Immature natural killer cell (primary cell): Measurements from ENCODE around the gene CLDN11. TPM values are rescaled to one million over a fixed set of nuclear protein-coding genes. Genes with fewer than 3 reads are reported as not detected.

Experiments used
- DNase-seq, 3 donors: peaks; one replicate each; pipeline ENCODE4 v3.0.0; 2022; ENCODE audit warnings: mixed read lengths in 1 of 3
- H3K27ac Mint-ChIP-seq, 6 donors: one replicate each; pipeline ENCODE4 v1.8.0; 2020; ENCODE audit warnings: mixed read lengths in 6 of 6, mild to moderate bottlenecking in 5 of 6, inconsistent platforms in 4 of 6, moderate library complexity in 3 of 6
- H3K27me3 Mint-ChIP-seq, 3 donors: one replicate each; pipeline ENCODE4 v1.8.0; 2020 to 2021; ENCODE audit warnings: low read depth in 3 of 3, mild to moderate bottlenecking in 3 of 3, mixed read lengths in 3 of 3, moderate library complexity in 3 of 3, inconsistent platforms in 1 of 3
- H3K36me3 Mint-ChIP-seq, 3 donors: one replicate each; pipeline ENCODE4 v1.8.0; 2020; ENCODE audit warnings: mixed read lengths in 3 of 3, inconsistent platforms in 2 of 3, mild to moderate bottlenecking in 2 of 3
- H3K4me1 Mint-ChIP-seq, 2 donors: one replicate each; pipeline ENCODE4 v1.8.0; 2020; ENCODE audit warnings: inconsistent platforms in 2 of 2, mild to moderate bottlenecking in 2 of 2, mixed read lengths in 2 of 2, moderate library complexity in 1 of 2
- H3K4me3 Mint-ChIP-seq, 5 donors: one replicate each; pipeline ENCODE4 v1.8.0; 2020; ENCODE audit warnings: mild to moderate bottlenecking in 5 of 5, mixed read lengths in 5 of 5, inconsistent platforms in 3 of 5, moderate library complexity in 3 of 5
- H3K9me3 Mint-ChIP-seq, 6 donors: one replicate each; pipeline ENCODE4 v1.8.0; 2020; ENCODE audit warnings: mild to moderate bottlenecking in 6 of 6, mixed read lengths in 6 of 6, inconsistent platforms in 4 of 6, moderate library complexity in 3 of 6
- polyA plus RNA-seq, 3 donors: library from polyadenylated mRNA; unstranded; fragments of 300-500 nt; fragmentation: Illumina TruSeq; gene quantifications; one replicate each; pipeline ENCODE4 v1.2.3, GENCODE V29; 2021

Gene CLDN11
- polyA plus RNA-seq, 3 donors from 2014 or later: not detected

GRCh38 chr3:170469151-170470062, 50.7 kb downstream of the CLDN11 start:
- Mint-ChIP-seq H3K36me3 (no peaks in the 10 kb centered on the region), H3K4me3 (no peak overlapping the region), H3K27me3 (peaks cover 0 to 7% (median 4%) of the 10 kb centered on the region in 3 donors), H3K27ac (no peak overlapping the region), H3K9me3 (no peaks in the 10 kb centered on the region), H3K4me1 (no peaks in the 10 kb centered on the region)
- DNase-seq: no peak

GRCh38 chr3:170470063-170471016, 51.7 kb downstream of the CLDN11 start:
- Mint-ChIP-seq H3K4me1 (no peaks in the 10 kb centered on the region), H3K36me3 (no peaks in the 10 kb centered on the region), H3K9me3 (no peaks in the 10 kb centered on the region), H3K27ac (no peak overlapping the region), H3K4me3 (no peak overlapping the region), H3K27me3 (peaks cover 0 to 6% (median 4%) of the 10 kb centered on the region in 3 donors)
- DNase-seq: no peak

- H3K4me3 Mint-ChIP-seq: no peak overlapping the region
- H3K36me3 Mint-ChIP-seq: no peaks in the 10 kb centered on the region
- H3K27me3 Mint-ChIP-seq: peaks cover 0 to 6% (median 4%) of the 10 kb centered on the region in 3 donors
- no peak overlapping the region for H3K27ac Mint-ChIP-seq
- DNase-seq: no peak
- H3K9me3 Mint-ChIP-seq: no peaks in the 10 kb centered on the region
- H3K4me1 Mint-ChIP-seq: no peaks in the 10 kb centered on the region
Measured at GRCh38 chr3:170471149-170471548, 52.5 kb downstream of the CLDN11 start.

GRCh38 chr3:170473358-170473757, 54.7 kb downstream of the CLDN11 start:
- no peaks in the 10 kb centered on the region for H3K36me3 Mint-ChIP-seq
- H3K4me3 Mint-ChIP-seq: no peak overlapping the region
- H3K27me3 Mint-ChIP-seq: peaks cover 1 to 6% (median 6%) of the 10 kb centered on the region in 3 donors
- DNase-seq: no peak
- no peaks in the 10 kb centered on the region for H3K4me1 Mint-ChIP-seq
- H3K27ac Mint-ChIP-seq: no peak overlapping the region
- no peaks in the 10 kb centered on the region for H3K9me3 Mint-ChIP-seq

DNA sequence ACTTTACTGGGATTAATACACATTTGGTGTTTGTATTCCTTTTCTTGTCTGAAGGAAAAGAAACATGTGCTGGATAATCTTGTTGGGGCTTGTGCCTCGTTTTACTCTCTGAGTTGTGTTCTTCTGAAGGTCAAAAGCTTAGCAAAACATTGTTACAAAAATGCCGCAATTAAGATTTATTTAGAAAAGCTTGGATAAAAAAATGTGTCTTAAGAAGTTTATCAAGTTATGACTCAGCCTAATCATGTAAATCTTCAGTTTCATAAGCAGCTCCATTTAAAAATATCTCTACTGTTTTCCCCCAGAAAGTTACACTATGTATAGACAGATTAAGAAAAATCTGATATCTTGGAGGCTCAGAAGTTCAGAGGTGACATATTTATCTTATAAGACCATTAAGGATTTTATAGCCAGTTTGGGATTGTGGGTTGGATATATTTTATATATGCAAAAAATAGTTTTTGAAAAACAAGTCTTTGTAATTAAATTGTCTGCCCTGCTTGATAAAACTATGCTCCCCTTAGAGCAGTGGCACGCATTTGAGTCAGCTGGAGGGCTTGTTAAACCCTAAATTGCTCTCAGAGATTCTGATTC, 56.5 kb downstream of the CLDN11 start:
- Mint-ChIP-seq H3K36me3 (no peaks in the 10 kb centered on the region), H3K9me3 (no peaks in the 10 kb centered on the region), H3K27me3 (peaks cover 1 to 6% (median 5%) of the 10 kb centered on the region in 3 donors), H3K27ac (no peak overlapping the region), H3K4me1 (no peaks in the 10 kb centered on the region), H3K4me3 (no peak overlapping the region)
- DNase-seq: no peak

- no peak for DNase-seq
- no peak overlapping the region for H3K27ac Mint-ChIP-seq
- H3K27me3 Mint-ChIP-seq: peaks cover 1 to 6% (median 2%) of the 10 kb centered on the region in 3 donors
- no peak overlapping the region for H3K4me3 Mint-ChIP-seq
- no peaks in the 10 kb centered on the region for H3K4me1 Mint-ChIP-seq
- H3K36me3 Mint-ChIP-seq: no peaks in the 10 kb centered on the region
- no peaks in the 10 kb centered on the region for H3K9me3 Mint-ChIP-seq
Measured at GRCh38 chr3:170476291-170476690, 57.6 kb downstream of the CLDN11 start.

- H3K4me1 Mint-ChIP-seq: no peaks in the 10 kb centered on the region
- no peaks in the 10 kb centered on the region for H3K9me3 Mint-ChIP-seq
- no peak overlapping the region for H3K27ac Mint-ChIP-seq
- peaks cover 1 to 3% (median 2%) of the 10 kb centered on the region in 3 donors for H3K27me3 Mint-ChIP-seq
- no peak overlapping the region for H3K4me3 Mint-ChIP-seq
- no peak for DNase-seq
- H3K36me3 Mint-ChIP-seq: no peaks in the 10 kb centered on the region
Measured at GRCh38 chr3:170477395-170477794, 58.7 kb downstream of the CLDN11 start.

DNA sequence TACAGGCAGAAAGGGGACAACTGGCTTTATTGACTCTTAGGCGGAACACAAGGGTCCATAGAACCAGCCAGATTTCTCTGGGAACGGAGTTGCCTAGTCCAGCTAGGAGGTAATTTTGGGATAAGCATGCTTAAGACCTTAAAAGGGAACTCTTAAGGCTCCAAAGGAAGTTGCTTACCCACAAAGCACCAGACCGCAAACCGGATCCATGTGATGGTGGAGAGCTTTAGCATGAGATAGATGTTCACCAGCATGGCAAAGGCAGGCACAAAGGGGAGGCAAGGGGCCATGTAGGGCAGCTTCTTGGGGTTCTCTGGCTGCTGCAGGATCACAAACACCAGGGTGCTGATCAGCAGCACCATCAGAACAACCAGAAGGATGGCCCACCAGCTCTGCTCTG, 61.4 kb downstream of the CLDN11 start:
- Mint-ChIP-seq H3K27me3 (peaks cover 0 to 4% (median 2%) of the 10 kb centered on the region in 3 donors), H3K36me3 (no peaks in the 10 kb centered on the region)
- no peak for DNase-seq

GRCh38 chr3:170482199-170482598, 63.5 kb downstream of the CLDN11 start:
- H3K27ac Mint-ChIP-seq: no peak overlapping the region
- no peaks in the 10 kb centered on the region for H3K9me3 Mint-ChIP-seq
- H3K4me1 Mint-ChIP-seq: no peaks in the 10 kb centered on the region
- no peak overlapping the region for H3K4me3 Mint-ChIP-seq
- DNase-seq: no peak
- peaks cover 0 to 12% (median 2%) of the 10 kb centered on the region in 3 donors for H3K27me3 Mint-ChIP-seq
- no peaks in the 10 kb centered on the region for H3K36me3 Mint-ChIP-seq

More for the DNA sequence above, 61.4 kb downstream of the CLDN11 start:
- Mint-ChIP-seq H3K4me3 (no peak overlapping the region), H3K27ac (no peak overlapping the region), H3K4me1 (no peaks in the 10 kb centered on the region), H3K9me3 (no peaks in the 10 kb centered on the region)

GRCh38 chr3:170483485-170484262, 65.0 kb downstream of the CLDN11 start:
- no peak for DNase-seq
- Mint-ChIP-seq H3K9me3 (no peaks in the 10 kb centered on the region), H3K27me3 (peaks cover 3 to 12% (median 5%) of the 10 kb centered on the region in 3 donors), H3K36me3 (no peaks in the 10 kb centered on the region), H3K27ac (no peak overlapping the region), H3K4me3 (no peak overlapping the region), H3K4me1 (no peaks in the 10 kb centered on the region)
